Psoas muscle (tissue), 8 donors: ENCODE data around the gene GRAMD1B. TPM values are rescaled to one million over a fixed set of nuclear protein-coding genes. Genes with fewer than 3 reads are reported as not detected.

Source experiments
- ATAC-seq, 4 donors: fragments of 200-7000 bp; cut with Tn5 transposase; one replicate each; pipeline ENCODE4 v1.9.1; 2020; ENCODE audit warnings: moderate library complexity in 3 of 4, mild to moderate bottlenecking in 2 of 4
- DNase-seq, 2 donors: peaks; one replicate each; pipeline ENCODE4 v3.0.0-alpha.2; 2020
- H3K27ac ChIP-seq: fragments of 200-600 bp; one replicate; pipeline ENCODE4 v1.8.0; 2022
- H3K27me3 ChIP-seq, 3 donors: fragments of 200-600 bp in 1 of 3; one replicate each; pipeline versions ENCODE4 v1.6.1 to v1.8.0; 2013 to 2022; ENCODE audit warnings: low read length in 2 of 3, mild to moderate bottlenecking in 2 of 3, moderate library complexity in 1 of 3; ENCODE audit not compliant: insufficient read depth in 3 of 3
- H3K36me3 ChIP-seq, 2 donors: fragments of 200-600 bp in 1 of 2; one replicate each; pipeline versions ENCODE4 v1.6.1 to v1.8.0; 2013 to 2022; ENCODE audit warnings: low read depth in 1 of 2, mild to moderate bottlenecking in 1 of 2, moderate library complexity in 1 of 2; ENCODE audit not compliant: insufficient read depth in 1 of 2
- H3K4me1 ChIP-seq: fragments of 200-600 bp; one replicate; pipeline ENCODE4 v1.8.0; 2022
- H3K4me3 ChIP-seq: fragments of 200-600 bp; one replicate; pipeline ENCODE4 v1.8.0; 2022; ENCODE audit warnings: mild to moderate bottlenecking
- H3K9me3 ChIP-seq: fragments of 200-600 bp; one replicate; pipeline ENCODE4 v1.8.0; 2022
- WGBS, 3 donors: extraction: QIAGEN DNeasy Blood & Tissue Kit; methylation state at CpG; one replicate each; pipeline versions ENCODE4 v1.1.6 to v1.1.7; 2013; 5-methylcytosine and 5-hydroxymethylcytosine counted together
- intact Hi-C, 2 donors: fragments of 100-400 bp; cut with DNase I; formaldehyde crosslinking; loops; one replicate each; pipeline versions ENCODE4 v1.11.0 to v1.14.2; 2022
- polyA plus RNA-seq, 3 donors: library from polyadenylated mRNA; stranded (reverse); fragments of 200-250 nt; gene quantifications; one replicate each; pipeline ENCODE4 v1.2.3, GENCODE V29; 2013
- total RNA-seq, 4 donors: library from RNA; stranded (reverse); fragmentation: NEBNext Ultra II Directional in 2 of 4; extraction: Animal tissue kit (Norgen Biotek cat#: 25700) in 2 of 4; gene quantifications; one replicate each; pipeline versions ENCODE4 v1.2.1 to v1.2.4, GENCODE V29; 2021 to 2023
- TF ChIP-seq, protein P1 (sequence below): fragments of 200-600 bp; IDR thresholded peaks from one replicate; pipeline ENCODE4 v1.8.0; 2022; ENCODE audit warnings: antibody characterized with exemption
- donor health status: healthy with polysubstance abuse.
- donor health status: DM: no; HTN: no; CAD: no; lungs with moderate emphysema.
- donor health status: Bipolar disorder and iron deficiency.
- donor health status: healthy.
- donor health status: DM: yes; HTN: yes; CAD: no.
- donor health status: DM: no; HTN: no; CAD: no.
- donor health status: DM: no; HTN: no; CAD: no.
- donor health status: DM: yes; HTN: yes; CAD: no.

The GRAMD1B gene
- total and polyA plus RNA-seq, 7 donors: 0.67 to 24.0 (median 6.8) TPM

DNA sequence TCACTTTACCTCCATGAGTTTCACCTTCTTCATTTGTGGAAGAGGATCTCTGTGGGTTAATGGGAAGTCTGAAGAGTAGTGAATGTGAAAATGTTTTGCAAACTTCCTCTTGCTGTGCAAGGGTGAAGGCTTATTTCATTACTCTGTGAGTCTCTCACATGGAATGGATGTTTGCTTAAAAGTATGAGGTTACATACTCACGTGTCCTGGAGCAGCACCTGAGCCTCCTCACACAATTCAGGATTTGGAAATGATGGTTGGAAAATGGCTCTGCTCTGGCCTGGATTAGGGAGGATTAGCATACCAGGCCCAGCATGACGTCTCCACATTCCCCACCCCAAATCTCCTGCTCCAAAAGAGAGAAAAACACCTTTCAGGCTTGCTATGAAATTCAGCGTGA, 4.8 kb downstream of the GRAMD1B start:
- intact Hi-C loops: no loop called here
- Histone ChIP-seq H3K27ac (no peak overlapping the region), H3K27me3 (peaks cover 0 to 13% (median 2%) of the 10 kb centered on the region in 3 donors), H3K4me1 (peaks cover 3% of the 10 kb centered on the region), H3K9me3 (no peaks in the 10 kb centered on the region), H3K4me3 (no peak overlapping the region), H3K36me3 (no peaks in the 10 kb centered on the region)
- ATAC-seq: no peak
- DNase-seq: no peak
- TF ChIP-seq, protein P1, sequence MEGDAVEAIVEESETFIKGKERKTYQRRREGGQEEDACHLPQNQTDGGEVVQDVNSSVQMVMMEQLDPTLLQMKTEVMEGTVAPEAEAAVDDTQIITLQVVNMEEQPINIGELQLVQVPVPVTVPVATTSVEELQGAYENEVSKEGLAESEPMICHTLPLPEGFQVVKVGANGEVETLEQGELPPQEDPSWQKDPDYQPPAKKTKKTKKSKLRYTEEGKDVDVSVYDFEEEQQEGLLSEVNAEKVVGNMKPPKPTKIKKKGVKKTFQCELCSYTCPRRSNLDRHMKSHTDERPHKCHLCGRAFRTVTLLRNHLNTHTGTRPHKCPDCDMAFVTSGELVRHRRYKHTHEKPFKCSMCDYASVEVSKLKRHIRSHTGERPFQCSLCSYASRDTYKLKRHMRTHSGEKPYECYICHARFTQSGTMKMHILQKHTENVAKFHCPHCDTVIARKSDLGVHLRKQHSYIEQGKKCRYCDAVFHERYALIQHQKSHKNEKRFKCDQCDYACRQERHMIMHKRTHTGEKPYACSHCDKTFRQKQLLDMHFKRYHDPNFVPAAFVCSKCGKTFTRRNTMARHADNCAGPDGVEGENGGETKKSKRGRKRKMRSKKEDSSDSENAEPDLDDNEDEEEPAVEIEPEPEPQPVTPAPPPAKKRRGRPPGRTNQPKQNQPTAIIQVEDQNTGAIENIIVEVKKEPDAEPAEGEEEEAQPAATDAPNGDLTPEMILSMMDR: no peak
- 46 to 56% (median 46%) methylated on average over 3 of the region's 3 CpGs for WGBS, 3 donors

DNA sequence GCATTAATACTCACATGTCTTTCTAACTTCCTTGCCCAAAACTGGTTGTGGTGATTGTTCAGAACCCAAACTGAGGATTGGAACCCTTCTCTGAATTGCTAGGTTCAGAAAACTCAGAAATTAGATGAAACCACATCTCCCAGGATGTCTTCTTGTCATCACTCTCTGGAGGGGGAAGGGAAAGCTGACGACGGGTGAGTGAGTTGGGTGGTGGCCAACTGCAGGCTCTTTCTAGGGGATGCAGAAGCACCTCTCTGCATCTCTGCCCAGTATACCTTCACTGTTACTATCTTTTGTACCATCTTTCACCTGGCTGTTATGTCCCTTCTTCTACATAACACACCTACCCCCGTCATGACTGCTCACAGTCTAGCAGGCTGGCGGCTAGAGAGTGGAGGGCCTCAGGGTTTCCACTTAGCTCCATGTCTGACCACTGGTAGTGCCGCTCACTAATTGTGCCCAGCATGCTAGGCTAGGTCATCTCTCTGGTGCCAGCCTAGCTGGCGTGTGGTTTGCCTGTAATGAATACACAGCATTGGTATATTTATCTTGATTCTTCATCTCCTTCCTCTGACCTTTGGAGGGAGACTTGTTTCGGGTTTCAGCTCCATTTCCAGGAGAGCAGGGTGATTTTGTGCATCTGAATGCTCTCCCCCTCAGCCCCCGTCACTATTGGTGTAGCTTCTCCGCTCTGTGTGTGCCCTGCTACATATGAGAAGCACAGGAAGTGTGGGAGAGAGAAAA, 7.3 kb downstream of the GRAMD1B start:
- ATAC-seq: no peak
- Histone ChIP-seq H3K9me3 (no peaks in the 10 kb centered on the region), H3K27me3 (no peaks in the 10 kb centered on the region), H3K4me1 (no peaks in the 10 kb centered on the region), H3K27ac (no peak overlapping the region), H3K36me3 (no peaks in the 10 kb centered on the region), H3K4me3 (no peak overlapping the region)
- TF ChIP-seq, protein P1: no peak
- no peak for DNase-seq
- intact Hi-C loops: no loop called here
- 92 to 94% (median 92%) methylated on average over 9 of the region's 9 CpGs for WGBS, 3 donors

DNA sequence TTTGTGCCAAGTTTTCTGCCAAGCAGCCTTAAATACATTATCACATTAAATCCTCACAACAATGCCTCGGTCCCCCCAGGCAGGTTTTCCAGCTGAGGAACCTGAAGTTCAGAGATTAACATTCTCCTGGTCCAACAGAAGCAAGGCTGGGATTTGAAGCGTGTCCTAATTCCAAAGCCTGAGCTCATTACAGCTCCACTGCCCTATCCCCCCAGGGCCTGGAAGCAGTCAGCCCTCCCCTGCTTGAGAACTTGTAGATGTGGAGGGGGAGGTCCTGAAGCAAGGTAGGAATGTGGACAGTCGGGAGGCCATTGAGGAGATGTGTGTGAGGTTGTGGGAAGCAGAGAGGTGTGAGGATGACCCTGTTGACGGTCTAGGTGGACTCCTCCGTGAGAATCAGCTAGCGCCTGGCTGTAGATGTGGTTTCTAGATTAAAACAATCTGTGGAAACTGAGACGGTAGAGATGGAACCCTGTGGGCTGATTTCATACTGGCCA, 8.1 kb downstream of the GRAMD1B start:
- no peaks in the 10 kb centered on the region for H3K9me3 ChIP-seq
- ATAC-seq: no peak
- H3K36me3 ChIP-seq: no peaks in the 10 kb centered on the region
- DNase-seq: no peak
- H3K27me3 ChIP-seq: no peaks in the 10 kb centered on the region
- no peaks in the 10 kb centered on the region for H3K4me1 ChIP-seq
- WGBS, 3 donors: 67 to 77% (median 73%) methylated on average over 7 of the region's 7 CpGs
- H3K4me3 ChIP-seq: no peak overlapping the region
- no peak overlapping the region for H3K27ac ChIP-seq
- intact Hi-C loops: no loop called here
- TF ChIP-seq, protein P1: no peak

DNA sequence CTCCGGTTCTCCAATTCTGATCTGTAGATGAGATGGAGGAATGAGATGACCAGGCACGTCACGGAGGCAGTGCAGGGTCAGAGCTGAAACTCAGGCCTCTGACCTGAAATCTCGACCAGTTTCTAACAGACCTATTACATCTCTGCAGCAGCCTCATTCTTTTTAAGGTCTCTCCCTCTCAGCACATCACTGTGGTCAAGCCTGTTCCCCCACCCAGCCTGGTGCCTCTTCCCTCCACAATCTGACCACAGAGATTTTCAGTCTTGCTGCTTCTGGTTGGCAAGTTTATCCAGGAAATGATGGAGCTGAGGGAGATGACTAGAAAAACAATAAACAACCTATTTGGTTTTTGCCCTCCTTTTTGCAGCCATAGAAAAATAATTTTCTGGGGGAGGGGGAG, 9.5 kb downstream of the GRAMD1B start:
- H3K27me3 ChIP-seq: no peaks in the 10 kb centered on the region
- TF ChIP-seq, protein P1: no peak
- H3K36me3 ChIP-seq: no peaks in the 10 kb centered on the region
- ATAC-seq (no peak), DNase-seq (no peak)
- no peaks in the 10 kb centered on the region for H3K4me1 ChIP-seq
- no peak overlapping the region for H3K4me3 ChIP-seq
- intact Hi-C loops: no loop called here
- 78 to 96% (median 92%) methylated on average over 4 of the region's 4 CpGs for WGBS, 3 donors
- no peaks in the 10 kb centered on the region for H3K9me3 ChIP-seq
- H3K27ac ChIP-seq: no peak overlapping the region

DNA sequence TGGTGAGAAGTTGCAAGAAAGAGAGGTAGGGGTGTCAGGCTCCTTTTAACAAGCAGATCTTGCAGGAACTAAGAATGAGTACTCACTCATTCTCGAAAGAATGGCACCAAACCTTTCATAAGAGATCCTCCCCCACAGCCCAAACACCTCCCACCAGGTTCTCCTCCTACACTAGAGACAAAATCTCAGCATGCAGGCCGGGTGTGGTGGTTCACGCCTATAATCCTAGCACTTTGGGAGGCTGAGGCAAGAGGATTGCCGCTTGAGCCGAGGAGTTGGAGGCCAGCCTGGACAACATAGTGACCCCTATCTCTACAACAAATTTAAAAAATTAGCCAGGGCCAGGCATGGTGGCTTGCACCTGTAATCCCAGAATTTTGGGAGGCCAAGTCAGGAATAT, 11.1 kb downstream of the GRAMD1B start:
- Histone ChIP-seq H3K36me3 (no peaks in the 10 kb centered on the region), H3K27me3 (no peaks in the 10 kb centered on the region), H3K9me3 (no peaks in the 10 kb centered on the region), H3K4me1 (no peaks in the 10 kb centered on the region), H3K27ac (no peak overlapping the region), H3K4me3 (no peak overlapping the region)
- intact Hi-C loops: no loop called here
- no peak for DNase-seq
- no peak for ATAC-seq
- WGBS, 3 donors: 95 to 98% (median 98%) methylated on average over 5 of the region's 5 CpGs
- TF ChIP-seq, protein P1: no peak
